Astrocyte of the cerebellum (primary cell): Measurements from ENCODE around the gene TOPBP1.
"Not testable (repeated sequence)": the region's sequence is repeated elsewhere in the genome, so short reads cannot be mapped to it uniquely, and the experiment has no call there.

Experiments used
- DNase-seq: peaks from one replicate; pipeline ENCODE4 v3.0.0-alpha.2; 2011; ENCODE audit warnings: low read depth
- H3K4me3 ChIP-seq: 2 replicates; pipeline ENCODE4 v1.5.1; 2011; ENCODE audit warnings: mild to moderate bottlenecking, low read depth, low read length, moderate library complexity
- in situ Hi-C: cut with HindIII; loops from 2 replicates; pipeline ENCODE4 v1.10.0; 2017; ENCODE audit warnings: low sequenced_read_pairs
- TF ChIP-seq, protein P1 (sequence below): IDR thresholded peaks from 2 replicates; pipeline ENCODE4 v1.5.1; 2012; ENCODE audit warnings: low read length, low read depth, moderate library complexity, mild to moderate bottlenecking; ENCODE audit errors: missing control alignments

Gene TOPBP1

DNA sequence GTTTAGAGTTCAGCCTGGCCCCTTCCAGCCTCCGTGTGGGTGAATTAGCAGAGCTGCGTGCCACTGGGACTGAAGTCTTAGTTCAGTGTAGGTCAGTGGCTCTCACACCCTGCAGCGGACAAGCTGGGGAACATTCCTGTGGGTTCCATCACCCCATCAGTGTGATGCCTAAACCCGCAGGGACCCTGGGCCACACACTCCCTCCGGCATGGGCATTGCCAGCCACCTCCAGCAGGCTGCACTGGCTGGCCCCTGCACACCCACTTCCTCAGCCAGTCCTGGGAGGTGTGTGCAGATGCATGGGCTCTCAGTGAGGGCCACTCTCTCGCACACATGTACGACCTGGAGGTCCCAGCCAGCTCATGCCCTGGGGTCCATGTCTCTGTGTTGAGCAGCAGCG, 32.1 kb upstream of the TOPBP1 start:
- in situ Hi-C loops, result no loop called here
- H3K4me3 ChIP-seq, result no peak overlapping the region
- TF ChIP-seq, protein P1, sequence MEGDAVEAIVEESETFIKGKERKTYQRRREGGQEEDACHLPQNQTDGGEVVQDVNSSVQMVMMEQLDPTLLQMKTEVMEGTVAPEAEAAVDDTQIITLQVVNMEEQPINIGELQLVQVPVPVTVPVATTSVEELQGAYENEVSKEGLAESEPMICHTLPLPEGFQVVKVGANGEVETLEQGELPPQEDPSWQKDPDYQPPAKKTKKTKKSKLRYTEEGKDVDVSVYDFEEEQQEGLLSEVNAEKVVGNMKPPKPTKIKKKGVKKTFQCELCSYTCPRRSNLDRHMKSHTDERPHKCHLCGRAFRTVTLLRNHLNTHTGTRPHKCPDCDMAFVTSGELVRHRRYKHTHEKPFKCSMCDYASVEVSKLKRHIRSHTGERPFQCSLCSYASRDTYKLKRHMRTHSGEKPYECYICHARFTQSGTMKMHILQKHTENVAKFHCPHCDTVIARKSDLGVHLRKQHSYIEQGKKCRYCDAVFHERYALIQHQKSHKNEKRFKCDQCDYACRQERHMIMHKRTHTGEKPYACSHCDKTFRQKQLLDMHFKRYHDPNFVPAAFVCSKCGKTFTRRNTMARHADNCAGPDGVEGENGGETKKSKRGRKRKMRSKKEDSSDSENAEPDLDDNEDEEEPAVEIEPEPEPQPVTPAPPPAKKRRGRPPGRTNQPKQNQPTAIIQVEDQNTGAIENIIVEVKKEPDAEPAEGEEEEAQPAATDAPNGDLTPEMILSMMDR, result no peak
- no peak for DNase-seq

DNA sequence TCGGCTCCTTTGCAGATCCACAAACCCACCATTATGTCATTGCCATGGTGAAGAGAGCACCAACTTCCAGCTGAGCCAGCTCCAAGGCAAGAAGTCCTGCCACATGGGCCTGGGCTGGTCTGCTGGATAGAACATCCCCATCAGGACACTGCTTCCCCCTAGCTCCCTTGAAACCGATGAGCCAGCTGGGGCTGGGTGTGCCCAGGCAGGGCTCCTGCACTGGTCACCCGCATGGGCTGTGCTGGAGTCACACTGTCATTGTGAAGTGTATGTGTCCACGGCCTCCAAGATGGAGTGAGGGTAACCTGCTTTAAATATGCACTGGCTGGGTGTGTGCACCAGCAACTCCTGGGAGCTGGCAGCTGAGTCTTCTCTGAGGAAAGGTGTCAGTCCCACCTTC, 31.0 kb upstream of the TOPBP1 start:
- in situ Hi-C loops, result no loop called here
- TF ChIP-seq, protein P1, result no peak
- no peak for DNase-seq

DNA sequence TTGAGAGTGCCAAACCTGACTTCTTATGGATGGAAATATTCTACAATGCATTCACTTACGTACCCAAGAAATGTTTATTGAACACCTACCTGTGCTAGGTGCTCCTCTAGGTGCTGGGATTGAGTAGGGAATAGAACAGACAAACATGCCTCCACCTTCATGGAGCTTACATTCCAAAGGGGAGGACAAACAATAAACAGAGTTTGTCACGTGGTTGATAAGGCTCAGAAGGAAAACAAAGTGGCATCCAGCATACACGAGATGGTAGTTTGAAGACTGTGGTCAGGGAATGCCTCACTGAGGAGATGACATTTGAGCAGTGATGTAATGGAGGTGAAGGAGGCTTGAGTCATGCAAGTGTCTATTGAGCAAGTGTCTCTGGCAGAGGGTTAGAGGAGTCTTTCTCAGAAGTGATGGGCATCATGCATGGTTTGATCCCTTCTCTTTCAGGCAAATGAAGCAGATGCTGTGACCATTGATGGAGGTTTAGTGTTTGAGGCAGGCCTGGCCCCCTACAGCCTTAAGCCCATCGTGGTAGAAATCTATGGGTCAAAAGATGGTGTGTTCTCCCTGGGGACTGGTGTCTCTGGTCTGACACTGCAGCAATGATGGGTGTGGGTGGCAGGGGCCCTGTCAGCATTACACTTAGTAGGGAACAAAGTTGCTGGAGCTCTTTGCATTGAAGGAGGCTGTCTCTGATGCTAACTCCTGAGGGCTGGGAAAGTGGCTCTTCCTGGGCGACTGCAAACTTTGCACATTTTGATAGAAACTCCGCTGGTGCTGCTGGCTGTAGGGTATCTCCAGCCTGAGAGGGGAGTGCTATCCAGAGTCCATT, 29.7 kb upstream of the TOPBP1 start:
- TF ChIP-seq, protein P1, result no peak
- H3K4me3 ChIP-seq, result no peak overlapping the region
- in situ Hi-C loops, result no loop called here
- no peak for DNase-seq

More for the DNA sequence above, 31.0 kb upstream of the TOPBP1 start:
- no peak overlapping the region for H3K4me3 ChIP-seq

DNA sequence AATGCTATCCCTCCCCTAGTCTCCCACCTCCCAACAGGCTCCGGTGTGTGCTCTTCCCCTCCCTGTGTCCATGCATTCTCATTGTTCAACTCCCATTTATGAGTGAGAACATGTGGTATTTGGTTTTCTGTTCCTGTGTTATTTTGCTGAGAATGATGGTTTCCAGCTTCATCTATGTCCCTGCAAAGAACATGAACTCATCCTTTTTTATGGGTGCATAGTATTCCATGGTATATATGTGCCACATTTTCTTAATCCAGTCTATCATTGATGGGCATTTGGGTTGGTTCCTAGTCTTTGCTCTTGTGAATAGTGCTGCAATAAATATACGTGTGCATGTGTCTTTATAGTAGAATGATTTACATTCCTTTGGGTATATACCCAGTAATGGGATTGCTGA, 16.3 kb upstream of the TOPBP1 start:
- in situ Hi-C loops, H3K4me3 ChIP-seq, DNase-seq: not testable (repeated sequence)

DNA sequence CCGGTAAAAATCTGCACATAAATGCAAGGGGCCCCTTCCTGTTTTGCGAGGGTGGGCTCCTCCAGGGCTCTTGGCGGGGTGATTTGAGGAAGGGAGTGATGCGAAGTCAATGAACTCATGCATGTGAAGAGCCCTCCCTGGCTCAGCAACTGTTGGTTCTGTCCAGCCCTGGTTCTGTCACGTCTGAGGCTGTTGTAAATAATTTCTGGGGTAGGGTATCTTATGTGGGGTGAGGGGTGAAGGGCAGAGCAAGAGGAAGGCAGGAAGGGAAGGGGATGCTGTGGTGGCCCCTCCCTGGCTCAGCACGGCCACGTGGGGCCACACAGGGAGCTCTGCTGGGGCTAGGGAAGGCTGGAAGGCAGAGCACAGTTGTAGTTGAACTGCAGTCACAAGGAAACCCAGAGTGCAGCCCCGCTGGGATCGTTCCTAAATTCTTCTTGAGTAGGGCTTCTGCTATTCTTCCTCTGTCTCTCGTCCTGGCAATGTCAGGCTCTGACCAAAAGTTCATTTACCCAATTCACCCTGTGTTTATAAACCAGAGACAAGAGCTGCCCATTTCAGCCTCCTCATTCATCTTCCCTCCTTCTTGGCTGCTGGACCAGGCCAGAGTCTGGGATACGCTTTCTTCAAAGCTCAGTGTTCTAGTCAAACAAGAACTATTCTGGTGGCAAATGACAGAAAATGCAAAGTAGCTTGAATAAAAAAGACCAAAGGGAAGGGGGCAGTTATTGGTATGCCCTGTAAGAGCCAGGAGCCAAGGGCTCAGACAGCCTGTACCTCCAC, 14.8 kb upstream of the TOPBP1 start:
- H3K4me3 ChIP-seq, result no peak overlapping the region
- in situ Hi-C loops, result no loop called here
- DNase-seq, result no peak
- TF ChIP-seq, protein P1, result no peak

DNA sequence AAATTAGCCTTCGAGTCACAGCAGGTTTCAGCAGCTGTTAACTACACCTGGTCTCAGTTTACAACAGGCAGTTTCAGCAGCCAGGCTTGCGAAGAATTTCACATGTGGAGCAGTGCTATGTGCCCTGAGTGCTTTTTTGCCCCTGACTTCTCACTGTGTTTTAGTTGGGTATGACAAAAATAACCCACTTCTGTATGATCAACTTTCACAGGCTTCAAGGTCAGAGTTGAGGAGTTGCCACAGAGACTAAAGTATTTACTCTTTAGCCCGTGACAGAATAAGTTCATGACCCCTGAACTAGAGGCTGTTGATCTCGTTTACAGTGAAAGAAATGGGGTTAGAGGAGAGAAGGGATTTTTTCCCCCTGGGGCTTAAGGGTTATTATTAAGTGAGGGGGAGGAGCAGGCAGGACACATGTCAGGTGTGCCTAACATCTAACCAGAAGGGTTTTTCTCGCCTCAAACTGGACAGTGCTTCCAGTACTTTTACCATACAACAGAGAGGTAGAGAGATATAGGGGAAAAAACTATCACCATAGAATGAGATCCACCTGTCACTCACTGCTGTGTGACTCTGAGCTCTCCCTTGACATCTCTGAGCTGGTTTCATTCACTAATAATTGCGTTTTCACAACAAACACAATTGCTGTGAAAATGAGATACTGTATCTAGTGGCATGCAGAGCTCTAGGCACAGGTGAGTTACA, 14.0 kb upstream of the TOPBP1 start:
- DNase-seq, result no peak
- no peak overlapping the region for H3K4me3 ChIP-seq
- in situ Hi-C loops, result no loop called here
- TF ChIP-seq, protein P1, result no peak
